ENCODE measurements around the gene MPHOSPH10.
"Not testable (repeated sequence)": the region's sequence is repeated elsewhere in the genome, so short reads cannot be mapped to it uniquely, and the experiment has no call there.

Gene MPHOSPH10

GRCh38 chr2:71130152-71130904, at the start of gene MPHOSPH10, which contains the start of gene MCEE:
Gene MPHOSPH10 (plus strand): TSS chr2:71130634. CDS start chr2:71130666, 32 bp downstream.
Gene MCEE (minus strand): TSS chr2:71130229. CDS start chr2:71130219, 10 bp downstream.
- Histone ChIP-seq H3K27me3 (ENCODE audit: insufficient read depth, low read depth, severe bottlenecking) (no peaks in the 10 kb centered on the region), H3K36me3 (peaks cover 35% of the 10 kb centered on the region), H3K4me3 (ENCODE audit: low read depth, low read length) (peak within 1 kb of the TSS; percentile 97), H3K9me3 (ENCODE audit: severe bottlenecking) (no peaks in the 10 kb centered on the region), H3K27ac (peak within 1 kb of the TSS; percentile 90)
- DNase-seq, result peak; percentile 95
- TF ChIP-seq CTCF (IDR thresholded peaks at IDR 0.05; ENCODE audit: low read depth, low read length), result no peak

GRCh38 chr2:71082402-71083252, 47.8 kb upstream of the MPHOSPH10 start:
- no peak for TF ChIP-seq CTCF (IDR thresholded peaks at IDR 0.05; ENCODE audit: low read depth, low read length)
- Histone ChIP-seq H3K27ac (no peak overlapping the region), H3K36me3 (peaks cover 18% of the 10 kb centered on the region), H3K4me3 (ENCODE audit: low read depth, low read length) (no peak overlapping the region), H3K9me3 (ENCODE audit: severe bottlenecking) (peaks cover 2% of the 10 kb centered on the region), H3K27me3 (ENCODE audit: insufficient read depth, low read depth, severe bottlenecking) (no peaks in the 10 kb centered on the region)
- no peak for DNase-seq

GRCh38 chr2:71083297-71083696, 47.1 kb upstream of the MPHOSPH10 start:
- H3K36me3 ChIP-seq, result peaks cover 12% of the 10 kb centered on the region
- DNase-seq, result not testable (repeated sequence)

GRCh38 chr2:71083752-71084312, 46.6 kb upstream of the MPHOSPH10 start:
- not testable (repeated sequence) for H3K36me3 ChIP-seq; H3K4me3 ChIP-seq (ENCODE audit: low read depth, low read length); H3K27ac ChIP-seq; H3K9me3 ChIP-seq (ENCODE audit: severe bottlenecking); DNase-seq; H3K27me3 ChIP-seq (ENCODE audit: insufficient read depth, low read depth, severe bottlenecking)

More at GRCh38 chr2:71083297-71083696, 47.1 kb upstream of the MPHOSPH10 start:
- not testable (repeated sequence) for H3K9me3 ChIP-seq (ENCODE audit: severe bottlenecking); H3K27me3 ChIP-seq (ENCODE audit: insufficient read depth, low read depth, severe bottlenecking); H3K27ac ChIP-seq; H3K4me3 ChIP-seq (ENCODE audit: low read depth, low read length)

GRCh38 chr2:71085325-71086003, 45.0 kb upstream of the MPHOSPH10 start:
- H3K27ac ChIP-seq; H3K27me3 ChIP-seq (ENCODE audit: insufficient read depth, low read depth, severe bottlenecking): not testable (repeated sequence)

GRCh38 chr2:71089475-71089874, 41.0 kb upstream of the MPHOSPH10 start:
- H3K9me3 ChIP-seq (ENCODE audit: severe bottlenecking), result not testable (repeated sequence)

More at GRCh38 chr2:71085325-71086003, 45.0 kb upstream of the MPHOSPH10 start:
- not testable (repeated sequence) for H3K36me3 ChIP-seq; DNase-seq; H3K9me3 ChIP-seq (ENCODE audit: severe bottlenecking); H3K4me3 ChIP-seq (ENCODE audit: low read depth, low read length)

GRCh38 chr2:71091808-71092207, 38.6 kb upstream of the MPHOSPH10 start:
- H3K36me3 ChIP-seq; H3K4me3 ChIP-seq (ENCODE audit: low read depth, low read length); H3K9me3 ChIP-seq (ENCODE audit: severe bottlenecking); H3K27me3 ChIP-seq (ENCODE audit: insufficient read depth, low read depth, severe bottlenecking); H3K27ac ChIP-seq; DNase-seq: not testable (repeated sequence)

More at GRCh38 chr2:71089475-71089874, 41.0 kb upstream of the MPHOSPH10 start:
- not testable (repeated sequence) for DNase-seq; H3K27ac ChIP-seq; H3K27me3 ChIP-seq (ENCODE audit: insufficient read depth, low read depth, severe bottlenecking); H3K4me3 ChIP-seq (ENCODE audit: low read depth, low read length); H3K36me3 ChIP-seq

- not testable (repeated sequence) for DNase-seq; H3K27me3 ChIP-seq (ENCODE audit: insufficient read depth, low read depth, severe bottlenecking); H3K4me3 ChIP-seq (ENCODE audit: low read depth, low read length); H3K27ac ChIP-seq; H3K36me3 ChIP-seq; H3K9me3 ChIP-seq (ENCODE audit: severe bottlenecking)
Measured at GRCh38 chr2:71092491-71093260, 37.8 kb upstream of the MPHOSPH10 start.

Data from WERI-Rb-1 (cell line).